SK-N-SH (cell line): Measurements from ENCODE around the gene CACNA1E. TPM values are rescaled to one million over a fixed set of nuclear protein-coding genes. Genes with fewer than 3 reads are reported as not detected.

Experiments
- CTCF ChIA-PET: fragments of 300-600, 350-600 bp; formaldehyde crosslinking; extraction: SDS; loops from one replicate; lab custom pipeline; 2021; lab: Yijun Ruan, JAX
- POLR2A ChIA-PET: fragments of 350-600 bp; sonication (Branson Sonifier 250); formaldehyde crosslinking; extraction: SDS; loops from one replicate; lab custom pipeline; 2020; ENCODE audit warnings: antibody characterized with exemption, inconsistent platforms; lab: Yijun Ruan, JAX
- DNase-seq: peaks from one replicate; pipeline ENCODE4 v3.0.0; 2012
- H2AFZ ChIP-seq: fragments of 200-600 bp; sonication (generic); 2 replicates; pipeline ENCODE4 v1.8.1; 2016; ENCODE audit warnings: antibody characterized with exemption, mild to moderate bottlenecking, low read depth
- H3F3A ChIP-seq: fragments of 200-600 bp; sonication (generic); replicated peaks from 2 replicates; pipeline ENCODE3; 2016; ENCODE audit warnings: antibody characterized with exemption, mild to moderate bottlenecking; ENCODE audit not compliant: insufficient read depth
- H3K27ac ChIP-seq, 2 experiments: fragments of 200-500 bp in 1 of 2; fragments of 200-600 bp in 1 of 2; sonication (Bioruptor generic) in 1 of 2; sonication (generic), shearing (Covaris generic) in 1 of 2; 2 replicates each; pipeline versions ENCODE4 v1.5.1 to v1.6.1; 2014 to 2016; ENCODE audit warnings: low read depth in 2 of 2, inconsistent platforms in 1 of 2, low read length in 1 of 2, mild to moderate bottlenecking in 1 of 2, mixed read lengths in 1 of 2
- H3K27me3 ChIP-seq: fragments of 200-600 bp; sonication (generic), shearing (Covaris generic); 2 replicates; pipeline ENCODE4 v1.6.1; 2016; ENCODE audit warnings: mixed run types; ENCODE audit not compliant: insufficient read depth
- H3K36me3 ChIP-seq, 2 experiments: fragments of 200-500 bp in 1 of 2; fragments of 200-600 bp in 1 of 2; sonication (Bioruptor generic) in 1 of 2; sonication (generic) in 1 of 2; replicated peaks in 1 of 2; 2 replicates each; pipeline versions ENCODE3 to v1.5.1; 2014 to 2016; ENCODE audit warnings: low read length in 1 of 2, mild to moderate bottlenecking in 1 of 2; ENCODE audit not compliant: insufficient read depth in 2 of 2, control insufficient read depth in 1 of 2
- H3K4me1 ChIP-seq, 2 experiments: fragments of 200-500 bp in 1 of 2; fragments of 200-600 bp in 1 of 2; sonication (Bioruptor generic) in 1 of 2; sonication (generic), shearing (Covaris generic) in 1 of 2; 2 replicates each; pipeline versions ENCODE4 v1.5.1 to v1.6.1; 2014 to 2016; ENCODE audit warnings: low read depth in 1 of 2, low read length in 1 of 2, mixed run types in 1 of 2; ENCODE audit not compliant: insufficient read depth in 2 of 2, control insufficient read depth in 1 of 2
- H3K4me2 ChIP-seq: fragments of 200-600 bp; sonication (generic), shearing (Covaris generic); 2 replicates; pipeline ENCODE4 v1.6.1; 2017; ENCODE audit warnings: mixed run types
- H3K4me3 ChIP-seq, 2 experiments: fragments of 200-500 bp in 1 of 2; fragments of 200-600 bp in 1 of 2; sonication (Bioruptor generic) in 1 of 2; sonication (generic), shearing (Covaris generic) in 1 of 2; 2 replicates each; pipeline versions ENCODE4 v1.5.1 to v1.8.1; 2014 to 2016; ENCODE audit warnings: low read depth in 2 of 2, inconsistent platforms in 1 of 2, low read length in 1 of 2, mild to moderate bottlenecking in 1 of 2, mixed read lengths in 1 of 2, moderate library complexity in 1 of 2
- H3K79me2 ChIP-seq: fragments of 200-600 bp; sonication (generic); 2 replicates; pipeline ENCODE4 v1.8.1; 2017; ENCODE audit warnings: mild to moderate bottlenecking; ENCODE audit not compliant: insufficient read depth
- H3K9ac ChIP-seq: fragments of 200-600 bp; sonication (generic); 2 replicates; pipeline ENCODE4 v1.6.1; 2017; ENCODE audit warnings: mixed run types
- H3K9me2 ChIP-seq: fragments of 200-600 bp; sonication (generic); 2 replicates; pipeline ENCODE4 v1.6.1; 2017; ENCODE audit warnings: mixed run types
- H3K9me3 ChIP-seq: fragments of 200-600 bp; sonication (generic); 2 replicates; pipeline ENCODE4 v1.6.1; 2017; ENCODE audit warnings: mixed run types, mild to moderate bottlenecking, moderate library complexity
- H4K20me1 ChIP-seq: fragments of 200-600 bp; sonication (generic); 2 replicates; pipeline ENCODE4 v1.6.1; 2017; ENCODE audit warnings: mild to moderate bottlenecking, mixed run types; ENCODE audit not compliant: insufficient read depth
- ELF1 ChIP-seq: IDR thresholded peaks from 2 replicates; pipeline ENCODE4 v1.4.0; 2012
- FOSL2 ChIP-seq: IDR thresholded peaks from 2 replicates; pipeline ENCODE4 v1.4.0; 2012; ENCODE audit warnings: low read depth, mild to moderate bottlenecking, moderate library complexity, borderline replicate concordance
- FOXJ3 ChIP-seq: sonication (generic); formaldehyde crosslinking; IDR thresholded peaks from 2 replicates; pipeline ENCODE4 v1.5.1; 2020; ENCODE audit warnings: mild to moderate bottlenecking, missing genetic modification reagents
- GABPA ChIP-seq: IDR thresholded peaks from 2 replicates; pipeline ENCODE4 v1.4.0; 2012; ENCODE audit warnings: low read depth, mild to moderate bottlenecking
- IRF3 ChIP-seq: fragments of 150-350 bp; IDR thresholded peaks from 2 replicates; pipeline ENCODE4 v1.6.1; 2016; ENCODE audit warnings: mild to moderate bottlenecking, low read depth, low read length
- JUND ChIP-seq: IDR thresholded peaks from 2 replicates; pipeline ENCODE4 v1.4.0; 2012
- RCOR1 ChIP-seq: fragments of 150-350 bp; IDR thresholded peaks from 2 replicates; pipeline ENCODE4 v1.6.1; 2017; ENCODE audit warnings: antibody characterized with exemption, low read length
- REST ChIP-seq: IDR thresholded peaks from 2 replicates; pipeline ENCODE4 v1.6.1; 2012; ENCODE audit warnings: mild to moderate bottlenecking, low read depth, low read length, moderate library complexity
- RFX5 ChIP-seq: IDR thresholded peaks from 2 replicates; pipeline ENCODE4 v1.6.1; 2012; ENCODE audit warnings: mild to moderate bottlenecking, improper control_type of control experiment, low read length
- SIN3A ChIP-seq: IDR thresholded peaks from 2 replicates; pipeline ENCODE4 v1.6.1; 2012; ENCODE audit warnings: low read depth, mild to moderate bottlenecking, low read length, moderate library complexity, borderline replicate concordance
- SMC3 ChIP-seq: IDR thresholded peaks from 2 replicates; pipeline ENCODE4 v1.6.1; 2012; ENCODE audit warnings: low read depth, low read length, improper control_type of control experiment
- TAF1 ChIP-seq: IDR thresholded peaks from 2 replicates; pipeline ENCODE4 v1.6.1; 2012; ENCODE audit warnings: low read depth, mild to moderate bottlenecking, low read length, moderate library complexity, borderline replicate concordance
- YY1 ChIP-seq: IDR thresholded peaks from 2 replicates; pipeline ENCODE4 v1.4.0; 2012; ENCODE audit warnings: low read depth, mild to moderate bottlenecking
- WGBS: methylation state at CpG from one replicate; pipeline ENCODE4 v1.1.6; 2017; ENCODE audit warnings: low lambda C conversion rate; 5-methylcytosine and 5-hydroxymethylcytosine counted together
- polyA plus RNA-seq, 3 experiments: library from polyadenylated mRNA; depleted of rRNA; stranded (reverse); fragments of >200 nt; gene quantifications; 2 replicates each; pipeline ENCODE4 v1.2.3, GENCODE V29; 2012
- TF ChIP-seq, protein P1 (sequence below): fragments of 150-350 bp; IDR thresholded peaks from 2 replicates; pipeline ENCODE4 v1.6.1; 2017; ENCODE audit warnings: antibody characterized with exemption, low read length, low read depth, borderline replicate concordance
- TF ChIP-seq, protein P2 (sequence below): IDR thresholded peaks from 2 replicates; pipeline ENCODE4 v1.4.0; 2012; ENCODE audit warnings: low read depth

The CACNA1E gene
- polyA plus RNA-seq, 1 of the 3 experiments (the other 2 are of a cell fraction), result not detected

GRCh38 chr1:181730606-181731005 lies 247.3 kb downstream of the CACNA1E start:
- POLR2A ChIA-PET, result no interaction called here
- no peaks in the 10 kb centered on the region for H3K36me3 ChIP-seq
- no peaks in the 10 kb centered on the region for H3K9me3 ChIP-seq
- no peaks in the 10 kb centered on the region for H3F3A ChIP-seq
- H3K4me2 ChIP-seq, result no peak overlapping the region
- no peak overlapping the region for H3K4me3 ChIP-seq
- DNase-seq, result no peak
- H3K9ac ChIP-seq, result no peak overlapping the region
- CTCF ChIA-PET, result interaction anchor here (0.6 to 1.4 kb wide), 2 partner anchors 13 to 899 kb away, joined by 3 to 5 read pairs; no protein-coding TSS in a partner anchor
- no peaks in the 10 kb centered on the region for H3K9me2 ChIP-seq
- H3K79me2 ChIP-seq, result no peaks in the 10 kb centered on the region
- H2AFZ ChIP-seq, result no peak overlapping the region
- H3K27me3 ChIP-seq, result no peaks in the 10 kb centered on the region
- no peaks in the 10 kb centered on the region for H4K20me1 ChIP-seq
- TF ChIP-seq REST (no peak), SIN3A (no peak), JUND (no peak), GABPA (no peak), ELF1 (no peak), SMC3 (no peak), RCOR1 (no peak), RFX5 (no peak), TAF1 (no peak), YY1 (no peak)
- TF ChIP-seq, protein P1, sequence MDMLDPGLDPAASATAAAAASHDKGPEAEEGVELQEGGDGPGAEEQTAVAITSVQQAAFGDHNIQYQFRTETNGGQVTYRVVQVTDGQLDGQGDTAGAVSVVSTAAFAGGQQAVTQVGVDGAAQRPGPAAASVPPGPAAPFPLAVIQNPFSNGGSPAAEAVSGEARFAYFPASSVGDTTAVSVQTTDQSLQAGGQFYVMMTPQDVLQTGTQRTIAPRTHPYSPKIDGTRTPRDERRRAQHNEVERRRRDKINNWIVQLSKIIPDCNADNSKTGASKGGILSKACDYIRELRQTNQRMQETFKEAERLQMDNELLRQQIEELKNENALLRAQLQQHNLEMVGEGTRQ, result no peak
- H3K27ac ChIP-seq, result no peak overlapping the region
- 33% methylated on average over 7 of the region's 7 CpGs for WGBS
- H3K4me1 ChIP-seq, result no peaks in the 10 kb centered on the region

DNA sequence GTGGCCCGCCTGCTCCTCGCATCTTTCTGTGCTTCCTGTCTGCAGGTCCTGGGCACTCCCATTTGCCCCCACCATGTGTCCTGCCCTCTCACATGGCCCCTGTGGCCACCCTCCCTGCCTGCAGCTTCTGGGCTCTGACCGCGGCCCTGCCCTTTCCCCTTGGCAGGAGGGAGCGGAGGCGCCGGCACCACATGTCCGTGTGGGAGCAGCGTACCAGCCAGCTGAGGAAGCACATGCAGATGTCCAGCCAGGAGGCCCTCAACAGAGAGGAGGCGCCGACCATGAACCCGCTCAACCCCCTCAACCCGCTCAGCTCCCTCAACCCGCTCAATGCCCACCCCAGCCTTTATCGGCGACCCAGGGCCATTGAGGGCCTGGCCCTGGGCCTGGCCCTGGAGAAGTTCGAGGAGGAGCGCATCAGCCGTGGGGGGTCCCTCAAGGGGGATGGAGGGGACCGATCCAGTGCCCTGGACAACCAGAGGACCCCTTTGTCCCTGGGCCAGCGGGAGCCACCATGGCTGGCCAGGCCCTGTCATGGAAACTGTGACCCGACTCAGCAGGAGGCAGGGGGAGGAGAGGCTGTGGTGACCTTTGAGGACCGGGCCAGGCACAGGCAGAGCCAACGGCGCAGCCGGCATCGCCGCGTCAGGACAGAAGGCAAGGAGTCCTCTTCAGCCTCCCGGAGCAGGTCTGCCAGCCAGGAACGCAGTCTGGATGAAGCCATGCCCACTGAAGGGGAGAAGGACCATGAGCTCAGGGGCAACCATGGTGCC lies 249.1 kb downstream of the CACNA1E start:
- no peak overlapping the region for H3K27ac ChIP-seq
- H3K4me3 ChIP-seq, result no peak overlapping the region
- H3K4me2 ChIP-seq, result no peak overlapping the region
- no peaks in the 10 kb centered on the region for H3K4me1 ChIP-seq
- no peaks in the 10 kb centered on the region for H3K9me3 ChIP-seq
- no peaks in the 10 kb centered on the region for H3K36me3 ChIP-seq
- no peaks in the 10 kb centered on the region for H3K27me3 ChIP-seq
- ChIA-PET POLR2A (no interaction called here), CTCF (no interaction called here)
- no peaks in the 10 kb centered on the region for H4K20me1 ChIP-seq
- H3F3A ChIP-seq, result no peaks in the 10 kb centered on the region
- no peaks in the 10 kb centered on the region for H3K79me2 ChIP-seq
- H2AFZ ChIP-seq, result no peak overlapping the region
- no peak for DNase-seq
- WGBS, result 59% methylated on average over 17 of the region's 31 CpGs
- TF ChIP-seq IRF3 (no peak), GABPA (no peak), JUND (no peak), FOXJ3 (CRISPR knock-in tag) (no peak), FOSL2 (no peak)
- TF ChIP-seq, protein P2, sequence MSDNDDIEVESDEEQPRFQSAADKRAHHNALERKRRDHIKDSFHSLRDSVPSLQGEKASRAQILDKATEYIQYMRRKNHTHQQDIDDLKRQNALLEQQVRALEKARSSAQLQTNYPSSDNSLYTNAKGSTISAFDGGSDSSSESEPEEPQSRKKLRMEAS, result no peak
- no peak overlapping the region for H3K9ac ChIP-seq
- no peaks in the 10 kb centered on the region for H3K9me2 ChIP-seq
